ENCODE data around the gene RPH3AL.
"Not testable (repeated sequence)": the region's sequence is repeated elsewhere in the genome, so short reads cannot be mapped to it uniquely, and the experiment has no call there.

GRCh38 chr17:315399-315798 lies 37.2 kb downstream of the RPH3AL start:
- TF ChIP-seq CTCF (IDR thresholded peaks at IDR 0.05); POLR2AphosphoS5 (IDR thresholded peaks at IDR 0.05); POLR2A (IDR thresholded peaks at IDR 0.05); EP300 (IDR thresholded peaks at IDR 0.05; ENCODE audit: low read depth): not testable (repeated sequence)

All from transverse colon (tissue), 4 donors.